Ectodermal cell (in vitro differentiated cells): ENCODE results near the gene SLC23A1.

ENCODE experiments used
- H3K27ac ChIP-seq: 2 replicates; pipeline ENCODE4 v1.7.0; 2013; ENCODE audit warnings: mild to moderate bottlenecking, low read depth, low read length; ENCODE audit not compliant: insufficient read depth, poor library complexity, severe bottlenecking
- H3K27me3 ChIP-seq: 2 replicates; pipeline ENCODE4 v1.7.0; 2013; ENCODE audit warnings: mild to moderate bottlenecking, low read length; ENCODE audit not compliant: insufficient read depth, control insufficient read depth, poor library complexity, severe bottlenecking
- H3K36me3 ChIP-seq: one replicate; pipeline ENCODE4 v1.7.0; 2013; ENCODE audit warnings: low read length; ENCODE audit not compliant: control insufficient read depth, insufficient read depth
- H3K4me1 ChIP-seq: one replicate; pipeline ENCODE4 v1.7.0; 2013; ENCODE audit warnings: low read length; ENCODE audit not compliant: control insufficient read depth, insufficient read depth
- H3K4me3 ChIP-seq: 2 replicates; pipeline ENCODE4 v1.7.0; 2013; ENCODE audit warnings: low read depth, low read length, control low read depth; ENCODE audit not compliant: insufficient read depth
- H3K9me3 ChIP-seq: 2 replicates; pipeline ENCODE4 v1.7.0; 2013; ENCODE audit warnings: mild to moderate bottlenecking, low read length, moderate library complexity; ENCODE audit not compliant: control insufficient read depth
- WGBS, 2 experiments: methylation state at CpG; one replicate each; pipeline ENCODE4 v1.1.7; 2013; ENCODE audit warnings: missing lambda C conversion rate in 2 of 2; 5-methylcytosine and 5-hydroxymethylcytosine counted together

SLC23A1 gene

DNA sequence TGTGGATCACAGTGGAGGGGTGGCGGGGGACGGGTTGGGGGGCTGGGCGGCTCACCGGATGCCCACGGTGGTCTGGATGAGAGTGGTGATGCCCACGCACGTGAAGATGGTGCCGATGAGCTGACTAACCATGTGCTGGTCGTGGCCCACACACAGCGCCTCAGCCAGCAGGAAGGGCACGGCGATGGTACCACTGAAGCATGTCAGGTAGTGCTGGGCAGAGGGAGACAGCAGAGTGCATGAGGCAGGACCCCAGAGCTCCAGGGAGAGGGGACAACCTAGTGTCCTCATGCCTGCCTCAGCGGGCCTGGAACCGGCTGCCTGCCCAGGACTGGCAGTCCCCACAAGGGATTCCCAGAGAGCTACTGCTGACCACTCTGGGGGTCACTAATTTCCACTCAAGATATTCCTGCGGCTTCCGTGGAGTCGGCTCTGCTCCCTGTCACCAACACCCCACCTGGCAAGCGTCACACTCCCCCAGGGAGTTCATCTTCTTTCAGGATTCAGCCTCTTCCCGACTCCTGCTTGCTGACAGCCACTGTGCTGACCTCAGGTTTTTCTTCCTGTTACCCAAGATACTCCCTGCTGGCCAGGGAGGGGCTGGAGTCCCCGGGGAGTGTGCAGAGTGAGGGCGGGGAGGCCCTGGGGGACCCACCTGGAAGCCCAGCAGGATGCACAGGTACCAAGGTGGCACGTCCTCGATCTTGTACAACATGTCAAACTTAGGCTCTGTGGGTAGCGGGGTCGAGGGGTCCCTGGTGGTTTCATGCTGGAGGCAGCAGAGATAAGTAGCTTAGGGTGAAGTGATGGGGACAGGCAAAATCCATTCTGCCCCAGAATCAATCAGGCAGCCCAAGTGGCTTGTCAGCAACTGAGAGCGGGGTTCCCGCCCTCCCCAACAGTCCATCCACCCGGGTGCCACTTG is 998 bp downstream of the SLC23A1 start:
- no peaks in the 10 kb centered on the region for H3K9me3 ChIP-seq
- no peak overlapping the region for H3K27ac ChIP-seq
- no peaks in the 10 kb centered on the region for H3K4me1 ChIP-seq
- no peak overlapping the region for H3K4me3 ChIP-seq
- no peaks in the 10 kb centered on the region for H3K36me3 ChIP-seq
- WGBS, 2 experiments, result 93 to 94% methylated on average over 28 of the region's 28 CpGs
- H3K27me3 ChIP-seq, result no peaks in the 10 kb centered on the region

DNA sequence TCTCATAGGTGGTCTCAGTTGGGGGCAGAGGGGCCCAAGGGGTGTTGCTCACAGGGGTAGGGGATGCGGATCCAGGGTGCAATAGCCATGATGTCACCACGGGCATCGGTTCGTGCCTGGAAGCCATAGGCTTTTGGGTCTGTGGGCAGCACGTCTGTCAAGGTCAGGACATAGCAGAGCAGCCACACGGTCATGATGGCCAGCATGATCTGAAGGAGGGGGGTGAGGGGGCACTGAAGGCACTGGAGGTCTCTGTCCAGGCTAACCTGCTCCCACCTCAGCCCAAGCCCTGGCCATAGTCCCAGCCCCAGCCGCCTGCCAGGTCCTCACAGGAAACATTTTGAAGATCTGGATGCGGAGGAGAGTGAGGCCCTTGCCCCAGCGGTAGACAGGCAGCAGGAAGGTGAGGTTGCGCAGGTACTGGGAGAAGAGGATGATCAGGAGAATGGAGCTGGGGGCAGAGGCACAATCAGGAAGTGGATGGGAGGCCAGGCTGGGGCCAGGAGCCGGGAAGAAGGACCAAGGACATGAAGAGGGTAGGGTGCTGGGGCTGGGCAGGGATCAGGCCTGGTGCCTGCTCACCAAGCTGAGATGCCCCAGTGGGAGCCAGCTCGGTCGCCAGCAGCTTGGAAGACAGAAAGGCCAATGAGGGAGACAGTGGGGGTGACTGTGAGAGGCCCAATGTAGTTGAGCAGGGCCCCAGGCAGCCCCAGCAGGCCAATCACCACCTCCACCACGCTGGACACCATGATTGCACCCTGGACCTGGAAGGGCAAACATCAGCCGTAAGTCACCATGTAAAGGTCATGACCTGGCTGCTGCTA is 3.3 kb downstream of the SLC23A1 start:
- Histone ChIP-seq H3K36me3 (no peaks in the 10 kb centered on the region), H3K27ac (no peak overlapping the region), H3K4me1 (no peaks in the 10 kb centered on the region), H3K27me3 (no peaks in the 10 kb centered on the region), H3K4me3 (no peak overlapping the region), H3K9me3 (no peaks in the 10 kb centered on the region)
- WGBS, 2 experiments, result 94% methylated on average over 15 of the region's 15 CpGs

DNA sequence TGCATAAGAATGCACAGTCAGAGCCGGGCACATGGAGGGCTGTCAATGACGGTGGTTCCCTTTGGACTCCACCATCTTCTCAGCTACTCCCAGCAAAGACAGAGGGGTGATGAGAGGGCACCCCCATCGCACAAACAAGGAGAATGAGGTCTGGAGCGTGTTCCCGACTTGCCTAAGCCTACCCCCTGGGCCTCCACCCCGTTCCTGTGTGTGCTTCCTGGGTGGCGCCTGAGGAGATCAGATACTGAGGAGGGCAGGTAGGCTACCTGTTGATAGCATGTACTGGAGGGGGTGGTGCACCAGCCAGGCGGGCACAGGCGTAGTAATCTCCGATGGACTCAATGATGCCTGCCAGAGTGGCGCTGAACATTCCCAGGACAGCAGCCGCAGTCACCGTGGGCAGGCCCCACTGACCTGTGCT is 4.1 kb downstream of the SLC23A1 start:
- H3K4me1 ChIP-seq, result no peaks in the 10 kb centered on the region
- H3K27me3 ChIP-seq, result no peaks in the 10 kb centered on the region
- 96% methylated on average over 13 of the region's 13 CpGs for WGBS, 2 experiments
- no peak overlapping the region for H3K4me3 ChIP-seq
- H3K9me3 ChIP-seq, result no peaks in the 10 kb centered on the region
- no peaks in the 10 kb centered on the region for H3K36me3 ChIP-seq
- no peak overlapping the region for H3K27ac ChIP-seq

DNA sequence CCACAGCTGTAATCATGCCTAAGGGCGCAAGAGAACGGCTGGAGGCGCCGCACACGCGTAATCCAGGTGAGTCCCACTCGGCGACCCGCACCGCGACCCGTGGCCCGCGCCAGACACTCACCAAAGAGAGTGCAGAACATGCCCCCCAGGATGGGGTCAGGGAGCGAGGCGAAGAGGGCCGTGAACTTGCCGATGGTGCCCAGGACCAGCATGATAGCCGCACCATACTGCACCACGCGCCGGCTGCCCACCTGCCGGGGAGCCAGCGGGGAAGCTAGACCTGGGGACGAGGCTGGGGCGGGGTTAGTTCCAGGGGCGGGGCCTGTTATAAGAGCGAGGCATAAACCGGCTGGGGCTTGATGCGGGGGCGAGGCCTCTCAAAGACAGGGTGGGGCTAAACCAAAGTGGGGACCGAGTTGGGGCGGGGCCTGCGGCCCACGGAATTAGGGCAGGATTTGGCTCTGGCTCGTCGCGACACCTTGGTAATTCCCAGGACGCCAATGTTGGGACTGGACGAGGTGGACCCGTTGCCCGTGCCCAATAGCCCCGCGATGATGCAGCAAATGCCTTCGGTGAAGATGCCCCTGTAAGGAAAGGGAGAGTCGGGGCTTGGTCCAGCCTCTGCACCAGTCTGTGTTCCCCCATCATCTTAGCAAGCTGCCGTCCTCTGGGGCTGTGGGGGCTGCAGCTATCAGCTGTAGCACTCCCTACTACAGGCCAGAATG is 4.8 kb downstream of the SLC23A1 start:
- WGBS, 2 experiments, result 92 to 93% methylated on average over 47 of the region's 47 CpGs
- no peaks in the 10 kb centered on the region for H3K27me3 ChIP-seq
- no peak overlapping the region for H3K27ac ChIP-seq
- no peaks in the 10 kb centered on the region for H3K9me3 ChIP-seq
- no peaks in the 10 kb centered on the region for H3K36me3 ChIP-seq
- H3K4me1 ChIP-seq, result no peaks in the 10 kb centered on the region
- no peak overlapping the region for H3K4me3 ChIP-seq

DNA sequence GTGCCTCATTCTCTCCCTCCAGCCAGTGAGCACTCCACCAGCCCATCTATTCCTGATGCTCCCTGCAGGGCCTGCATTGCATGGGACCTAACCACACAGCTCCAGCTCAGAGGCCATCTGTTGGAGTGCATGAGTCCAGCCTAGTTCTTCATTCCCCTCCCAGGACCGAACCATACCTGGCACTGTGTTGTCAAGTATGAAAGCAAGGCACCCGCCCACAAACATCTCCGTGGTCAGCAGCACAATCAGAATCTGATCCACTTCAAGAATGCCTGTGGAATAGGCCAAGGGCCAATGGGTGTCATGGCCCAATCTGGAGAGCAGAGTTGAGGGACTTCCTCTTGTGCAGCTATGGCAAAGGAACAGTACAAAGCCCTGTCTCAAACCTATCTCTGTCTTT is 5.9 kb downstream of the SLC23A1 start:
- Histone ChIP-seq H3K9me3 (no peaks in the 10 kb centered on the region), H3K36me3 (no peaks in the 10 kb centered on the region), H3K27ac (no peak overlapping the region), H3K27me3 (no peaks in the 10 kb centered on the region), H3K4me3 (no peak overlapping the region), H3K4me1 (no peaks in the 10 kb centered on the region)
- 94 to 95% methylated on average over 3 of the region's 3 CpGs for WGBS, 2 experiments

DNA sequence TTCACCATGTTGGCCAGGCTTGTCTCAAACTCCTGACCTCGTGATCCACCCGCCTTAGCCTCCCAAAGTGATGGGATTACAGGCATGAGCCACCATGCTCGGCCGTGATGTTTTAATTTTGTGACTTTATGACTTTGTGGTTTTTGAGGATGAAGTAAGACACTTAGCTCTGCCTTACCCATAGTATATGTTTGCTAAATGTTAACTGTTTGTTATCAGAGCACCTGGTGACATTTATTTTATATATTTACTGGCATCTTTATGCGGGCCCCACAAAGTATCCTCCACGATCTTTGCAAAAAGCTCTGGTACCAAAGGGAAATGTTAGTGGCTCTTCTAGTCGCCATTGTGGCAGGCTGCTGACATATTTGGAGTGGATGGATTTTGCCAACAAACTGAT is 6.7 kb downstream of the SLC23A1 start:
- H3K27me3 ChIP-seq, result no peaks in the 10 kb centered on the region
- no peaks in the 10 kb centered on the region for H3K9me3 ChIP-seq
- H3K4me3 ChIP-seq, result no peak overlapping the region
- H3K27ac ChIP-seq, result no peak overlapping the region
- 89 to 93% methylated on average over 7 of the region's 7 CpGs for WGBS, 2 experiments
- no peaks in the 10 kb centered on the region for H3K4me1 ChIP-seq
- peaks cover 2% of the 10 kb centered on the region for H3K36me3 ChIP-seq

DNA sequence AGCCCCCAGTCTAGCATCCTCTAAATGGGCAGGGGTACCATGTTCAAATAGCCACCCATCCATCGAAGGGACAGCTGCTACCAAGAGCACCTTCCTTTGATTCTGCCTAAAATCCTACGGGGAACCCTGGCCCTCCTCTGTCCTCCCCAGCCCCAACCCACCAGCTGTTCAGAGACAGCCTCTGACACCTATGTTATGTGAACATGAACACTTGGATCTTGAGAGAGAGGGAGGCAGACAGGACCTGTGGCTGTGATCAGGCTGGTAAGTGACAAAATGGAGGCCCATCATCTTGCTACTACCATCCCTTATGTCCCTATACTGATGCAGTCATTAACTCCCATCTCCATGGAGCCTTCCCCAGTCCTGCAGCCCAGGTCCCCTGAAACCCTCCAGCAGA is 8.2 kb downstream of the SLC23A1 start:
- 90 to 93% methylated on average over 2 of the region's 2 CpGs for WGBS, 2 experiments
- Histone ChIP-seq H3K4me3 (no peak overlapping the region), H3K9me3 (no peaks in the 10 kb centered on the region), H3K4me1 (no peaks in the 10 kb centered on the region), H3K36me3 (peaks cover 9% of the 10 kb centered on the region), H3K27me3 (no peaks in the 10 kb centered on the region), H3K27ac (no peak overlapping the region)

DNA sequence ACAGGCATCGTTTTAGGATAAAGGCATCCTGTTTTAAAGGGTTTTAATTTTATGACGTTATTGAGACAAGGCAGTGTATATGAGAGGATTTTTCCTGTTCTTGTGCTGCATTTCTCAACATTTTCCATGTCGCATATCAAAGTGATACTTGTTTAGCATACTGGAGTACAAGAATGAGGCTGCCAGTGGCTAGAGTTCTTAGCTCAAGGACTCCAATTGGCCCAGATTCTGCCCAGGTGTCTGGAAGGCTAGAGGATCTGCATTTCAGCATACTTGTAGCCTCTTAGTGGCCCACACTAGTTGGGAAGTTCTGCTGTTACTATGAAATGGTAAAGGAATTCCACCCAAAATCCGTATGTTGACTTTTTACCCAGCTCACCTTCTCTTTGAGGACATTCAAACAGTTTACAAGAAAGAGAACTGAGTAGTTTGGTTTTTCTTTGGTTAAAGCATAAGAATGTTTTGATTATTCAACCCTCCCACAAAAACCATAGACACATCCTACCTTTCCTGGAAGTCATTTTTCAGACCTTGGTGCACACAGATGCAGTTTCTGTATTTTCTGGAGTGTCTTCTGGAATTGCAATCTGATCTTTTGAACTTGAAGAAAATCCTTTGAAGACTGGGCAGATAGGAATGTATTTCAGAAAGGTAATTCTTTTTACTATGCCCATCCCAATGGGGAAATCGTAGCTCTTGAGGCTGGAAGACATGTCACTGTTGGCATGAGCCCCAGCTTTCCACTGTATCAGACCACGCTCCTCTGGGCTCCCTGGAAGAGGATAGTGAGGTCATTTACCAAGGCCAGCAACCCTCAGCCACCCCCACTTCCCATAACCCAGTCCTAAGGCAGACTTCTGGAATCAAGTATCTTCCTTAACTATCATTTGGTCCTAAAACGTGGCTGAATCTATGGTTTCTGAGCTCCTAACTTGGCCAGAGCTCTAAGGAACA is 11.3 kb downstream of the SLC23A1 start:
- 96% methylated on average over 7 of the region's 7 CpGs for WGBS, 2 experiments
- H3K27ac ChIP-seq, result no peak overlapping the region
- no peaks in the 10 kb centered on the region for H3K4me1 ChIP-seq
- H3K36me3 ChIP-seq, result peaks cover 18% of the 10 kb centered on the region
- no peaks in the 10 kb centered on the region for H3K9me3 ChIP-seq
- no peak overlapping the region for H3K4me3 ChIP-seq
- H3K27me3 ChIP-seq, result no peaks in the 10 kb centered on the region

DNA sequence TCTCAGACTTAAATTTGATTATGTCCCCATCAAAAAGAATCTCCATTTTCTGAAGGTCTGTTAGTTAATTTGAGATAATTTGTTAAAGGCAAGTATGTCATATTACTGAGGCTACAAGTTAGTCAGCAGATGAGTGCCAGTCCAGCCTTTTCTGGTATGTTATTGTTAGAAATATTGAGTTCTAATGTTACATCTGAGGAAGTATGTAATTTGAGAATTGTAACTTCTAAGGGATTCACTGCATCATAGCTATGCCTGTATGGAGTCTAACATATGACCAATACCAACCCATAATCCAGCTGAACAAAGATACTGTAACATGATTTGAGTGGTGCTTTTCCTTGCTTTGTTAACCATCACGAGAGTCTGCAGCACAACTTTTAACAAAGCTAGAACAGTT is 13.9 kb downstream of the SLC23A1 start:
- Histone ChIP-seq H3K9me3 (no peaks in the 10 kb centered on the region), H3K36me3 (peaks cover 40% of the 10 kb centered on the region), H3K27ac (no peak overlapping the region), H3K4me3 (no peak overlapping the region), H3K27me3 (no peaks in the 10 kb centered on the region), H3K4me1 (no peaks in the 10 kb centered on the region)
- WGBS, 2 experiments, result 91 to 100% methylated on average over 1 of the region's 1 CpG
